ENCODE results near the gene SAMD5. TPM values are rescaled to one million over a fixed set of nuclear protein-coding genes. Genes with fewer than 3 reads are reported as not detected.

SAMD5 gene
- total RNA-seq, 1 experiment from 2014 or later = 4.0 TPM

DNA sequence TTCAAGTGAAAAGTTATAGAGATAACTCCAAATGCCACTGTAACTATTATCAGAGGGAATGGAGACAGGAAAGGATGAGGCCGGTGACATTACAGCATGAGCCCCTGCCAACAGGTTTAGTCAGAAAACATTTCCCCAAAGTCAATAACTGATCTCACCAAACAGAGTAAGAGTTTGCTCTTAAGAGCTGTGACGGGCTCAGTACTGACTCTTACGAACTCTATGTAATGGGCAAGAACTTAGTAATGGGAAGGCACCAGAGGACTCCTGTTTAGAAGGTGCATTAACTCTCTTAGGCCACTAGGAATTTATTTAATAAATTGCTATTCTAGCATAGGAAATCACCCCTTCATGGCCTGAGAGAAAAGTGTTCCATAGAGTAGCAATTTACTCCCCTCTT is 76.8 kb downstream of the SAMD5 start:
- no peak for DNase-seq (ENCODE audit: low read depth, low spot score)
- CTCF ChIA-PET = no interaction called here
- TF ChIP-seq, protein P1, sequence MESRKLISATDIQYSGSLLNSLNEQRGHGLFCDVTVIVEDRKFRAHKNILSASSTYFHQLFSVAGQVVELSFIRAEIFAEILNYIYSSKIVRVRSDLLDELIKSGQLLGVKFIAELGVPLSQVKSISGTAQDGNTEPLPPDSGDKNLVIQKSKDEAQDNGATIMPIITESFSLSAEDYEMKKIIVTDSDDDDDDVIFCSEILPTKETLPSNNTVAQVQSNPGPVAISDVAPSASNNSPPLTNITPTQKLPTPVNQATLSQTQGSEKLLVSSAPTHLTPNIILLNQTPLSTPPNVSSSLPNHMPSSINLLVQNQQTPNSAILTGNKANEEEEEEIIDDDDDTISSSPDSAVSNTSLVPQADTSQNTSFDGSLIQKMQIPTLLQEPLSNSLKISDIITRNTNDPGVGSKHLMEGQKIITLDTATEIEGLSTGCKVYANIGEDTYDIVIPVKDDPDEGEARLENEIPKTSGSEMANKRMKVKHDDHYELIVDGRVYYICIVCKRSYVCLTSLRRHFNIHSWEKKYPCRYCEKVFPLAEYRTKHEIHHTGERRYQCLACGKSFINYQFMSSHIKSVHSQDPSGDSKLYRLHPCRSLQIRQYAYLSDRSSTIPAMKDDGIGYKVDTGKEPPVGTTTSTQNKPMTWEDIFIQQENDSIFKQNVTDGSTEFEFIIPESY (IDR thresholded peaks at IDR 0.05; ENCODE audit: extremely low read depth, insufficient replicate concordance, low read length) = no peak
- TF ChIP-seq ZNF274 (IDR thresholded peaks at IDR 0.05; ENCODE audit: low read depth, low read length) = no peak
- no peak for TF ChIP-seq POLR2A (IDR thresholded peaks at IDR 0.05; ENCODE audit: borderline replicate concordance, extremely low read depth, insufficient read depth, insufficient read length)
- TF ChIP-seq, protein P2, sequence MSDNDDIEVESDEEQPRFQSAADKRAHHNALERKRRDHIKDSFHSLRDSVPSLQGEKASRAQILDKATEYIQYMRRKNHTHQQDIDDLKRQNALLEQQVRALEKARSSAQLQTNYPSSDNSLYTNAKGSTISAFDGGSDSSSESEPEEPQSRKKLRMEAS (IDR thresholded peaks at IDR 0.05) = no peak
- no peak for TF ChIP-seq TCF7L2 (IDR thresholded peaks at IDR 0.05; ENCODE audit: borderline replicate concordance, extremely low read depth, insufficient read depth, insufficient read length)
- TF ChIP-seq FOSL1 (IDR thresholded peaks at IDR 0.05; ENCODE audit: low read depth) = no peak
- no peak for TF ChIP-seq ELF1 (IDR thresholded peaks at IDR 0.05; ENCODE audit: borderline replicate concordance, low read depth)
- TF ChIP-seq YY1 (IDR thresholded peaks at IDR 0.05; ENCODE audit: extremely low read depth, insufficient replicate concordance, low read depth, low read length) = no peak
- TF ChIP-seq CEBPB (IDR thresholded peaks at IDR 0.05; ENCODE audit: low read depth) = no peak

More for the DNA sequence above, 76.8 kb downstream of the SAMD5 start:
- BruUV-seq (replicated peaks) = no TSS peak
- ATAC-seq = no peak; the same call in 1 of the 2 replicates
- H3K36me3 ChIP-seq (ENCODE audit: control insufficient read depth in 1 of 2, insufficient read depth in 2 of 2, low read length in 2 of 2) = no peaks in the 10 kb centered on the region
- H2AFZ ChIP-seq (ENCODE audit: low read depth, low read length, poor library complexity, severe bottlenecking) = no peak overlapping the region
- RAD21 ChIA-PET (ENCODE audit: low non-redundant PET in 1 of 2, low total read pairs in 2 of 2, uncharacterized antibody in 2 of 2, unreplicated experiment in 2 of 2) = no interaction called here
- H3K4me3 ChIP-seq (replicated peaks in 1 of 2; ENCODE audit: low read depth in 1 of 2, low read length in 2 of 2) = no peak overlapping the region
- no peak overlapping the region for H3K27ac ChIP-seq (ENCODE audit: low read depth, low read length)
- no peaks in the 10 kb centered on the region for H4K20me1 ChIP-seq (ENCODE audit: insufficient read depth)
- H3K4me1 ChIP-seq (ENCODE audit: control insufficient read depth in 1 of 2, insufficient read depth in 2 of 2, low read length in 2 of 2) = no peaks in the 10 kb centered on the region
- POLR2A ChIA-PET = no interaction called here
- intact Hi-C loops (cut with micrococcal nuclease) = no loop called here
- H3K27me3 ChIP-seq (ENCODE audit: insufficient read depth, low read length) = no peaks in the 10 kb centered on the region
- no peaks in the 10 kb centered on the region for H3K79me2 ChIP-seq (ENCODE audit: insufficient read depth, low read length)
- H3K9me3 ChIP-seq (ENCODE audit: control insufficient read depth in 1 of 2, insufficient read depth in 1 of 2, low read depth in 1 of 2, low read length in 2 of 2) = no peaks in the 10 kb centered on the region
- H3K9me2 ChIP-seq (ENCODE audit: insufficient read depth) = no peaks in the 10 kb centered on the region
- no peak overlapping the region for H3K4me2 ChIP-seq (ENCODE audit: low read length)
- no peak overlapping the region for H3K9ac ChIP-seq (ENCODE audit: low read length)
